Transverse colon (tissue), 3 donors: ENCODE results near the gene S100PBP.

ENCODE experiments used
- CTCF ChIP-seq, 5 experiments: fragments of 200-600 bp in 3 of 5; fragments of 450-650 bp in 2 of 5; sonication (generic) in 3 of 5; IDR thresholded peaks; 1 replicate in 2 of 5; 2 replicates in 3 of 5; pipeline ENCODE4 v1.5.1; 2016 to 2017; ENCODE audit warnings: antibody characterized with exemption in 5 of 5, inconsistent platforms in 3 of 5, mild to moderate bottlenecking in 2 of 5, moderate library complexity in 1 of 5
- POLR2A ChIP-seq: fragments of 450-650 bp; IDR thresholded peaks from one replicate; pipeline ENCODE4 v1.6.1; 2016; ENCODE audit warnings: antibody characterized with exemption, mild to moderate bottlenecking, moderate library complexity

DNA sequence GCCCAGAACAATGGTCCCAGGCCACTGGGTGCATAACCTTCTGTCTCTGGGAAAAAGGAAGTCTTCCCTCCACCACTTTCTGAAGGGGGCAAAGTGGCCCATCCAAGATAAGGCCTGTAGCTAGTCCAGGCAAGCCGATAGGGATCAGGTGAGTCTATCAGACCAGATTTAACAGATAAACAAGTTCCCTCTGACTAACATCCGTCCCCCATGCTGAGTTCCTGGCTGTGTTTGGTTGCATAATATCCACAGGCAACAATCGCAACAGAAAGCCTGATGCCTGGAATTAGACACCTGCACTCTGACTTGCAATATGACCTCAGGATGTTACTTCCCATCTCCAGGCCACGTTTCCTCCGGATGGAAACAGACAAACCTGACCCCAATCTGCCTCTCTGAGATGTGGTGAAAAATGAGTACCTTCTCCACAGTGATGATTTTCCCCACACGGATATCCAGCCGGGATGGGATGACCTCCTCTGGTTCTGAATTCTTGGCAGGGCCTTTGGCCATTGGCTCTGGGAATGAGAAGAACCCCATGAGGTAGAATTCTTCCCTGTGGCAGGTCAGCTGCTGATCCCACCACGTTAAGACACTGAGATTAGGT lies 36.7 kb upstream of the S100PBP start:
- TF ChIP-seq POLR2A: no peak
- TF ChIP-seq CTCF (IDR thresholded peaks at IDR 0.05): no peak
